ENCODE data around the gene TMCO4.
"Not testable (repeated sequence)": the region's sequence is repeated elsewhere in the genome, so short reads cannot be mapped to it uniquely, and the experiment has no call there.

The TMCO4 gene

DNA sequence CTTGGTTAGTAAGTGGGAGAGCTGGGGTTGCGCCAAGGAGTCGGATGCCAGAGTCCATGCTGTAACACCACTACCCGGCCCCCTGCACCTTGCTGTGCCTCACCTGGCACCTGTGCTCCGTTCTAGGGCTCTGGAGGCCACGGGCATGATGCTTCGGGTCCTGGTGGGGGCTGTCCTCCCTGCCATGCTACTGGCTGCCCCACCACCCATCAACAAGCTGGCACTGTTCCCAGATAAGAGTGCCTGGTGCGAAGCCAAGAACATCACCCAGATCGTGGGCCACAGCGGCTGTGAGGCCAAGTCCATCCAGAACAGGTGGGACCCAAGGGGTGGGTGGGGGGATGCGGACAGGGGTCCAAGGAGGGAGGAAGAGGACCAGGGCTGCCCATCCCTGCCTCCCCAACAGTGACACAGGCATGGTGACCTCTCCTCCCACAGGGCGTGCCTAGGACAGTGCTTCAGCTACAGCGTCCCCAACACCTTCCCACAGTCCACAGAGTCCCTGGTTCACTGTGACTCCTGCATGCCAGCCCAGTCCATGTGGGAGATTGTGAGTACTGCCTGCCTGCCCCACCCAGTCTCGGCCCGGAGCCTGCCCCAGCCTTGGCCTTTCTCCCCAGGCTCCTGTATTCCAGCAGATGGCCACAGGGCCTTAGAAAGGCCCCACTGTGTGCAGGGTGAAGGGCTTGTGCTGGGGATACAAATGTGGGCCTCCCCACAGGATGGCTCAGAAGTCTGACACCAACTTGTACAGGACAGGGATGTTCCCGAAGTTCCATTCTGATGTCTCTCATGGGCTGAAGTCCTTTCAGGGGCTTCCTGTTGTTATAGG lies 144.6 kb downstream of the TMCO4 start:
- no peak for DNase-seq (ENCODE audit: low read depth)

DNA sequence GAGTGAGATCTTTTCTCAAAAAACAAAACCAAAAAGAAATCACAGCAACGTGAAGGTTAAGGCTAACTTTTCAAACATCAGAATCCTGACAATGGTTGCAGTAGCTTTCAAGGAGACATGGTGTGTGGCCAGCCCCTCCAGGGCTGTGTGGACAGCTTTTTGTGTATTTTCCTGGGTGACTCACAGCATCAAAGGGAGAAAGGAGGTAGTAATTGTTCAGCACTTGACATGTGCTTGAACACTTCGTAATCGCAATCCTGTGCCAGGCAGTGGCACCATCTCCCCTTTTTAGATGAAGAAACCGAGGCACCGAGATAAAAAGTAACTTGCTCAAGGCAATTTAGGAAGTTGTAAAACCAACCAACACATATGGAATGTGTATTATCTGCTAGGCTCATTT lies 145.3 kb downstream of the TMCO4 start:
- no peak for DNase-seq (ENCODE audit: low read depth)

DNA sequence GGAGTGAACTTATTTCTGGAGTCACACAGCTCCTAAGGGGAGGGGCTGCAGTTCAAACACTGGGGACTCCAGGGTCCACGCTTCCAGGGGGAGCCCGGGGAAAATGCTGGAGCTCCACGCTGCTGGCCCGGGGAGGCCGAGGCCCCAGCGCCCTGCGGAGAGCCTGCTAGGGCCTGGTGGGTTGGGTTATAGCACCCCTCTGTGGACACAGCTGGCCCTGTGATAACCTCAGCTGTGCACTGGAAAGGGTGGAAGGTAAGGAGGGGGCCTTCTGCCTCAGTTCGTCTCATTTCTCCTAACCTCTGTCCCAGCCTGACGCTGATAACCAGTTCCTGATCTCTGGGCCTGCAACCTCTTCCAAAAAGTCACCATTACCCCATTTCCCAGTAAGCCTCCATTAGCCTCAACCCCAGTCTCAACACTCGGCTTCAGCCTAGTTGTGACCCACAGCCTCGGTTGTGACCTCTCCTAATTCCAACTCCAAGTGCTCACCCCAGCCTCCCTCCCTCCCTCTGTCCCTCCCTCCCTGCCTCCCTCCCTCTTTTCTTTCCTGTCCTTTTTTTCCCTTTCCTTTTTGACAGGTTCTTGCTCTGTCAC lies 148.5 kb downstream of the TMCO4 start:
- no peak for DNase-seq (ENCODE audit: low read depth)

DNA sequence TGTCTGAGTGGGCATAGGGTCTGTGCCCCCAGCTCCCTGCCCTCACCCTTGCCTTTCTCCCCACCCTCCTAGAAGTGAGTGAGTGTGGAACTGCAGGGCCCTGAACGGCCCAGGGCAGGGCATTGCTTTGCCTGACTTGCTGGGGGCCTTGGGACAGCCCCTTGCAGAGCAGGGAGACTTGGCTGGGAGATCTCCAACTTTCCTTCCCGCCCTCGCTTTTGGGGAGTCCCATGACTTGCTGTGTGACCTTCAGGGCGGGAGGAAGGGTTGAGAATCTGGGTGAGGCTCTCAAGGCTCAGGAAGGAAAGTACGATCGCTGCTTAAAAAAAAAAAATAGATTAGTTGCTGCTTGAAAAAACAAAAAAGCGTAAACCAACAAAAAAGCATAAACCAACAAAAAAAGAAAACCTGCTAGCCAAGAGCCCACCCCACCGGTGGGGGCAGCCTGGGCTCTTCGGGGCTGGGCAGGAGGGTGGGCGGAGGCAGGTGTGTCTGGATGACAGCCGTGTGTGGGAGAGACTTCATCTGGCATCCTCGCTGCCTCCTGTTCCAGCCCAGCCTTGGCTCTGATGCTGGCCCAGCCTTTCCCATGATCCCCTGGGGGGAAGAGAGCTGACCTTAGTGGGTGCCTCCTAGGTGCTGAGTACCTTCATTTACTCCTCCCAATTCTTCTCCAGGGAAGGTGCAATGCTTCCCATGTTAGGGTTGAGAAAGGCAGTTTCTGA lies 149.1 kb downstream of the TMCO4 start:
- no peak for DNase-seq (ENCODE audit: low read depth)

DNA sequence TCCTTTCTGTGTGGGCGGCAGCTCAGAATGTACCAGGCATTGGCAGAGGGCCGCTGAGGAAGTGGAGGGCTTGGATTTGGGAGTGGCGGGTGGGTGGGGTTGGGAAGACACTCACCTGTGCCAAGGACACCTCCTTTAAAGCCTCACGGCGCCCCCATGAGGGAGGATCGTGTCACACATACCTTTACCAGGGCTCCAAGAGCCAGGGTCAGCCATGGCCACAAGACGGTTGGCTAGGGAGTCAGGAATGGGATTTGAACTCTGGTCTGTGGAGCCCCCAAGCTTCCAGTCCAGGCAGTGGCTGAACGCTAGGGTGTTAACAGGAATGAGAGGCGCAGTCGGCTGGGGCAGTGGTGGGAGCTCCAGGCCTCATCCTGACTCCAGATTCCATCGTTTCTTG lies 151.0 kb downstream of the TMCO4 start:
- no peak for DNase-seq (ENCODE audit: low read depth)

DNA sequence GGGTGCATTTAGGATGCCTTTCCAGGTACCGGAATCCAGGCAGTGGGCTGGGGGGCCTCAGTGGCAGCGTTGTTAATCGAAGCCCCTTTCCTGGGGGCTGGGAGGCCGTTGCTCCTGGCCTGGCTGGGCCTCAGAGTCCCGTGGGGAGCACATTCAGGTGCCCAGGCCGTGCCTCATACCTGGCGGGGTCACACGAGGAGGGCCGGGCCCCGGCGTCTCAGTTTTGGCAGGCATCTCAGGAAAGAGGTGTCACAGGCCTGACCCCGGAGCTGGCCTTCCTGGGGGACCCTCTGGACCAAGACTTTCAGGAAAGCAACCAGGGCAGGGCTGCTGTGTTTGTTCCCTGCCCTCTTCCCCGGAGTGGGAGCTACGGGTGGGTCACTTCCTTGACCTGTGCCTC lies 151.5 kb downstream of the TMCO4 start:
- no peak for DNase-seq (ENCODE audit: low read depth)

DNA sequence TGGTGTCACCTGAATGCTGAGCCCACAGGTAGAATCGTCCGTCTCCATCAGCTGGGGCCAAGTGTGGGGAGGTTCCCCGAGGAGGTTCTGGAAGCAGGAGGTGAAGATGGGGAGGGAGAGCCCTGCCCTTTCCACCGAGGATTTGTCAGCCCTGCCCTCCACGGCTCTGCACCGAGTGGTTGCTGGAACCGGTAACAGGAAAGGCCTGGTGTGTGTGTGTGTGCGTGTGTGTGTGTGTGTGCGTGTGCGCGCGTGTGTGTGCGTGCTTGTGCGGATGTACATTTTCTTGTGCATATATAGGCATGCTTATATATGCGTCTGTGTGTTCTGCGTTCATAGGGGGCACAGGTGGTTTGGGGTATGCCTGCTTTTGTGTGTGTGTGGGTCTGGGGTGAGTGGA lies 152.1 kb downstream of the TMCO4 start:
- DNase-seq (ENCODE audit: low read depth) = no peak

DNA sequence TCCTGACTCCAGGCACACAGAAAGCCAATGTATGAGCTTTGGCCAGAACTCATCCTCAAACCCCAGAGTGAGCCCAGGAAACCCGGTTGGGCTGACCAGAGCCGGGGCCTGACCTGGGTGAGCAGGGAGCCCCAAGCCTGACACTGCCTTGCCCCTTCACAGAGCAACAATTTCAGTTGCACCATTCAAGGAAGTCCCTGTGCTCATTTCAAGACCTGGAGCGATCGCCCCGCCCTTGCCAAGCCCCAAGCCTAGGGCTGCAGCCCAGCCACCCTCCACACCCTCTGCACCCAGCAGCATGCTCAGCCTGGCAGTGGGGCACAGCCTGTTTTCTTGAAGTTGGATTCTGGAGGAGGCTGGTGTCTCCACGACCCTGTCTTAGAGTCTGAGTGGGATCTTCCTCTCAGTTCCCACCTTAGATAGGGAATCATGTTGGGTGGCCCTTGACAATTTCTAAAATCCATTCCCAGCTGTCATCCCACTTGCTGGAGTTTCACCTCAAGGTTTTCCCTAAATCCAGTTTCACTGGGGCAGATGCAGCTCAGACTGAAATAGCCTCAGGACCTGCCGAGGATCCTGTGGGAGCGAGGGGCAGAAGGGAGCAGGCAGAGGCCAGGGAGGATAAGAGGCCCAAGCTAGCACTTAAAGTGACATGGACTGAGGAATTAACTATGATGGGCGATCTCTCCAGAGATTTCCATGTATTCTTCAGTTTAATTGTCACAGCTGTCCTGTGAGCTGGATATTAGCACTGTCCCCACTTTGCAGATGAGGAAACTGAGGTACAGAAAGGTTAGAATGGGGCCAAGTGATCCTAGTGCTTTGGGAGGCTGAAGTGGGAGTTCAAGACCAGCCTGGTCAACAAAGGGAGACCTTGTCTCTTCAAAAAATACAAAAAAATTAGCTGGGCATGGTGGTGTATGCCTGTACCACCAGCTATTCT lies 153.1 kb downstream of the TMCO4 start:
- no peak for DNase-seq (ENCODE audit: low read depth)

DNA sequence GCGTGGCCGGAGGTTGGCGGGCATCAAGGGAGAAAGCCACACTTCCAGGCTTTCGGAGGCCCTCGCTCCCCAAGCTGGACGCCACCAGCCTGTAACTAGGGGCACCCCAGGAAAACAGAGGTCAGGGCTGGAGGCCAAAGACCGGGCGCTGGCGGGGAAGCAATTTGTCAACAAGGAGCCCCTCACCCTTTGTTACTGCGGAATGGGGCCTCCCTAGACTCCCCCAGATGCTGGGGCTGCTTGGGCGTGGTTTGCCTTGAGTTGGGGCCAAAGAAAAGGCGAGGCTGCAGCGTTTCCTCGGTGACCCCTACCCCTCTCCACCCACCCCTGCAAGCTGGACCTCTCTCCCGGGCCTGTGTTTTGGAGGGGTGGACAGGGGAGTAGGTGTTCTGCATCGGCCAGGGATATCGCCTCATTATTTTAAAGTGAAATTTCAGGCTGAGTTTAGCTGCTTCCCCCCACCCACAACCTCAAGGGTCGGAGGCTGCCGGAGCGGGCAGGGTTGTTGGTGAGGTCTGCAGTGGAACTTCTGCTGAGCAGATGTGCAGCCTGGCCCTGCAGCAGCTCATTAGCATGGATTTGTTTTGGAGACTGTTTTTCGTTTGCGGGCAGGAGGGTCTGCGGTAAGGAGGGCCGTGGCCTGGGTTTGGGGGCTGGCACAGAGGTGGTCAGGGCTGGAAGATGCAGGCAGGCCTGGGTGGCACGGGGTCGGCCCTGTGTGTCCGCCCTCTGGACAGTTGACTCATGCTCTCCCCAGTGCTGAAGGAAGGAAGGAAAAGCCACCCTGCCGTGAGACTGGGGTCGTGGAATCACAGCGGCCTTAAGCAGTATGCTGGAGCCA lies 154.1 kb downstream of the TMCO4 start:
- no peak for DNase-seq (ENCODE audit: low read depth)

DNA sequence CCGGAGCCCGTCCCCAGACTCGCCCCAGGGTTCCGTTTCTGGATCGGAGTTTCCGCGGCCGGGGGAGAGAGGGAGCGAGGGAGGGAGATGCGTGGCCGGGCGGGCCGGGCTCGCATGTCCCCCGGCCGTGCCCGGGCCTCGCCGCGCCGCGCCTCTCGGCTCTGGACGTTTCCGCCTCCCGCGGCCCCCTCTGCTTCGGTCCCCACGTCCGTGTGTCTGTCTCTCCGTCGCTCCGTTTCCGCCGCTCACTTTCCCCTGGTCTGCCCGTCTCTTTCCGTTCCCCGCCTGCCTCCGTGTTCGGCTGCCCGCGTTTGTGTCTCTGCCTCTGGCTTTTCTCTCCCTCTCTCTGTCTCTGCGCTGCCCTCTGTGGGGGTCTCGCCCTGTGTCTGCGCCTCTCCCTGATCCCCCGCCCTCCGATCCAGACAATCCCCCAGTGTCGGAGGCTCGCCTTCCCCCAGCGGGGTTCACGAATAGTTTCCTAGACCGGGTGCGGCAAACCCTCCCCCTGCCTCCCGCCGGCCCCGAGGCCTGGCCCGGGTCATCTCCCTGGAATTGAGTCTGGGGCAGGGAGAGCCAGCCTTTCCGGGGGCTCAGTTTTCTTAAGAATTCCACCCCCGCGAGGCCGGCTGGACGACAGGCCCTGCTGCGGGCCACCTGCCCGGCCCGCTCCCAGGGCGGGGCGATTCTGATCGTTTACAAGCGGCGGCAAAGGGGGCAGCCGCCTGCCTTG lies 154.9 kb downstream of the TMCO4 start:
- DNase-seq (ENCODE audit: low read depth) = no peak

DNA sequence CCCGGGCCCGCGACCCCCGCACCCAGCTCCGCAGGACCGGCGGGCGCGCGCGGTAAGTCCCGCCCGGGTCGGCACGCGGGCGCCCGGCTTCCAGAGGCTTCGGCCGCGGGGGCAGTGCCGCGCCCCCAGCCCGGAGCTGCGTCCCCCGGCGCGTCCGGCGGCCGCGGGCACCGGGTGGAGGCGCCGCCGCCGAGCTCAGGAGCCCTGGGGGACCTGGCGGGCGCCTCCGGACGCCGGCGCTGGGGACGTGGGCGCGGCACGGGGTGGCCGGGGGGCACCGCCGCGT lies 155.4 kb downstream of the TMCO4 start:
- no peak for DNase-seq (ENCODE audit: low read depth)

DNA sequence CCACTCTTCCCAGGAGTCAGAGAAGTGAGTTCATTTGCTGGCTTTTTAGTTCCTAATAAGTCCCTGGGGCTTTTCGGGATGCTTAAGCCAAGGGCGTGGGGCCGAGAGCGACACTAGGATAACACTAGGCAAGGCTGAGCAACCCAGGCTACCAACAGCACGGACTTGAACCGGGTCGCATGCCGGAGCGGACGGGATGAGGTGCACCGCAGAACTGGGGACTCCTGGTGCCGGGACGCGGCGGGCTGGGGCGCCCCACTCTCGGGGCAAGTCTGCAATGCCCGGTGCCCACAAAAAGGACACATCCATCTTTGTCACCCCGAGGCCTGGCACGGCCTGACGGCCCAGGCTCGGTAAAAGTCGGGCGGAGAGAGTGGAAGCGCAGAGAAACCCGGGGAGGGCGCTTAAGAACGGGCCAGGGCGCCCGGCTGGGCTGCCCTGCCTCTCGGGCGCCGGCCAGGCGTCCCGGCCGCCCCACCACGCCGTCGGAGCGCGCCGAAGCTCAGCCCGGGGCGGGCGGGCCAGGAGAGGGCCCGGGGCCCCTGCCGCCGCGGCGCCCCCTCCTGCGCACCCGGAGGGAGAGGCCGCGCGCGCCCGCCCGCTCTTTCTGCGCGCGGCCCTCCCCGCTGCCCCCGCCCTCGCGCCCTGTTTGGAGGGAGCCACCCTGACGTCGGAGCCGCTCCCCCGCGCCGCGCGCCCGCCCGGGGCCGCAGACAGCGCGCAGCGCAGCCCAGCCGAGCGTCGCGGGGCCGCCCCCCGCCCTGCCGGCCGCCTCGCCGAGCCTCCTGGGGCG lies 155.9 kb downstream of the TMCO4 start, which contains the start of gene NBL1:
NBL1 (plus strand) TSS at position 710 of the 793 bp plus-strand sequence. CDS start 10,720 bp downstream, outside the sequence.
- no peak for DNase-seq (ENCODE audit: low read depth)

DNA sequence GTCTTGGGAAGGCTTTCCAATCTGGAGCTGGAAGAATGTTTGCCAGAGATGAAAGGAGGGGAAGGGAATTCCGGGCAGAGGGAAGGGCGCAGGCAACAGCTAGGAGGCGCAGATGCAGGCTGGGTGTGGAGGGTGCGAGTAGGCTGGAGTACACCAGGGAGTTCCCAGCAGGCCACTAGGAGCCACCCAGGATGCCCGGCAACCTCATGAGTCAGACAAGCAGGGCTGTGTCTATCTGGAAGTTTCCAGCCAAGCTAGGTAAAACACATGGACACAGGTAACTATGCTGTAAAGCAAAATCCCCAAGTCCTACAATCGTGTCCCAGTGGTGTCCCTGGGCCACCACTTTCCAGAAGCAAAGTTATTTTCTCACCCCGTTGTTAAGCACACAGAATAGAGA lies 156.6 kb downstream of the TMCO4 start:
- DNase-seq (ENCODE audit: low read depth) = no peak

DNA sequence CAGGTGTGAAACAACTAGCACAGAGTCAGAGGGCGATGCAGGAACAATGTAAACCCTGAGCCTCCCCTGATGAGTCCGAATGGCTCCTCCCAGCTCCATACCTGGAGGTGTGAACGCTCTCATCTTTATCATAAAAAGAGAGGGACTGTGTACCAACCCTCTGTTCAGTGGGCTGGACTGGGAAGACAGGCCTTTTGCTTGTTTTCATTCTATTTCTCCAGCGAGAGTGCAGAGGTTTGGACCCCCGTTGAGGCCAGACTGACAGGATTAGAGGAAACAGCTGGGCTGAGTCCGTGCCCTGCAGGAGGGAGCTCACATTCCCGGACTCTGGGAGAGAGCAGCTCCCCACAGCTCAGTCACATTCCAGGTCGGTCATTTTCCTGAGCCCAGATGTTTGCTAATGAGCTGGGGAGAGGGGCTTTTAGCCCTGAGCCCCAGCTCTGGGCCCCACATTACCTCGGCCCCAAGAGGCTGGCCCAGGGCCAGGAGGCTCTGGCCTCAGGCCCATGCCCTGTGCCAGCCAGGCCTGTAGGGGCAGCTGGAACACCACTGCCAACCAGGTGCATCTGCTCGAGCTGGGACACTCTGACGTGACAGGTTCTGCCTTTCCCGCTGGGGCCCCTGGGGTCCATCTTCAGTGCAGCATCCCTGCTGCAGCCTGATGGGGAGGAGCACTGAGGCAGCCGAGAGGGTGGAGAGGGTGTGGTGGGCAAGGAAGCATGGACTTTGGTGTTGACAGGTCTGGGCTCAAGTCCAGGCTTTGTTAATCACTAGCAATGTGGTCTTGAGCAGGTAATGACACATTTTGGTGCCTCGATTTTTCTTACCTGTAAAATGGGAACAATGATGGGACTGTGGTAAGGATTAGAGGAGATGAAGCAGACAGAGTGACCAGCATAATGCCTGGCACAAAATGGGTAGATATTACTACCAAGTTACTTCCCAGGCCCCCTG lies 159.1 kb downstream of the TMCO4 start:
- DNase-seq (ENCODE audit: low read depth) = no peak

DNA sequence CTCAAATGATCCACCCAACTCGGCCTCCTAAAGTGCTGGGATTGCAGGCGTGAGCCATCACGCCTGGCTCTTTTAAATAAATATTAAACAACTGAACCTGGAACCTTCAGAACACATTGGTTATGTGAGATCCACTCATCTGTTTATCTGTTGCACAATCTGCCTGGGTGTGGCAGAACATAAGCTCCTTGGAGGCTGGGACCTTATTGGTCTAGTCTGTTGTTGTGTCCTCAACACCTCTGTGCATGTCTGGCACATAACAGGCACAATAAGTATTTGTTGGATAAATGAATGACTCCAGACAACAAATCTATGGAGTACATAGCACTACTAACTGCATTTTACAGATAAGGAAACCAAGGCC lies 159.7 kb downstream of the TMCO4 start:
- no peak for DNase-seq (ENCODE audit: low read depth)

DNA sequence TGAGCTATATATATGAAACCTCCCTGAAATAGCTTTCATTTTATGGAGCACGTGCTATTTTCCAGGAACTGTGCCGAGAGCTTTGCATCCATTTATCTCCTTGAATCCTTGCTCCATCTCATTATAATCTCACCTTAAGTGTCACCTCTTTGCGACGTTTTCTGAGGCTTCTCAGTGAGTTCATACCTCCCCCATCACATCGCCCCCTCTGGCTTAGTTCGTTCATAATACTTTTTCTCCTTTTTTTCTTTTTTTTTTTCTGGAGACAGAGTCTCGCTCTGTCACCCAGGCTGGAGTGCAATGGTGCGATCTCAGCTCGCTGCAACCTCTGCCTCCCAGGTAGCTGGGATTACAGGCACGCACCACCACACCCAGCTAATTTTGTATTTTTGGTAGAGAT lies 160.5 kb downstream of the TMCO4 start:
- DNase-seq (ENCODE audit: low read depth) = not testable (repeated sequence)

DNA sequence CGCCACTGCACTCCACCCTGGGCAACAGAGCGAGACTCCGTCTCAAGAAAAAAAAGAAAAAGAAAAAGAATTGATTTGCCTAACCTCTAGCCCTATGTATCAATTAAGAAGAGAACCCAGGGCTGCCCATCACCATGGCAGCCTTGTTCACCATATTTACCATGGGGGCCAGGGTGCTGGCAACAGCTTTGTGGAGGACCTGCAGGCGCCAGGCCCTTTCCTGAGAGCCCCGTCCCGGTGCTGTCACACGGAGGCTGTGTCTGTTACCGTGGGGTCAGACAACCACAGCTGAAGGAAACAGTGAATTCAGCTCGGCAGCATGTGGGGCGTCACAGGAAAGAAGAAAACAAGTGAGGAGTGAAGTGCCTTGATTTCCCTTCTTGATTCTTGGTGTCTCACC lies 162.1 kb downstream of the TMCO4 start:
- no peak for DNase-seq (ENCODE audit: low read depth)

DNA sequence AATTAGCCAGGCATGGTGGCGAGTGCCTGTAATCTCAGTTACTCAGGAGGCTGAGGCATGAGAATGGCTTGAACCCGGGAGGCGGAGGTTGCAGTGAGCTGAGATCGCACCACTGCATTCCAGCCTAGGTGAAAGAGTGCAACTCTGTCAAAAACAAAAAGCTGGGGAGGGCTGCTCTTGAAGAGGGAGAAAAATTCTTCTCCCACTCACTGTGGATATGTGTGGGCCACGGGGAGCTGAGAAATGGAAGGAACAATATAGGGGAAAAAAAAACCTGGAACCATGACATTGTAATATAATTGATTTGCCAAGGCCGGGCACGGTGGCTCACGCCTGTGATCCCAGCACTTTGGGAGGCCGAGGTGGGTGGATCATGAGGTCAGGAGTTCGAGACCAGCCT lies 163.0 kb downstream of the TMCO4 start:
- DNase-seq (ENCODE audit: low read depth) = not testable (repeated sequence)

DNA sequence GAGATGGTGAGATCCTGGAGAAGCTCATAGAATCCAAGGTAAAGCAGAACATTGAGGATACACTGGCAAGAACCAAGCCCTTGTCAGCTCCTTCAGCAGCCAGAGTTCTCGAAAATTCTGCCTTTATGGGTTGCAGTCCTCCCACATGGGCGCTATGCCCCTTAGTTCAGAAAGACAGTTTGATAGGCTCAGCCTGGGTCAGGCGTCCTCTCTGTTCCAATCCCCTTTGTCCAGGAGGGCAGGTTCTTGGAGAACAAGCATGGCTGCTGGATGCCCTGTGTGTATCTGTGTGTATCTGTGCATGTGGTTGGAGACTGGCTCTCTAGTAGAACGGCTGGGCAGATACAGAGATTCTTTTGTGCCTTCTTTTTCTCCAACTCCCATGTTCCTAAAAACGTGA lies 163.7 kb downstream of the TMCO4 start:
- no peak for DNase-seq (ENCODE audit: low read depth)
